ENCODE measurements around the gene JMJD8. TPM values are rescaled to one million over a fixed set of nuclear protein-coding genes. Genes with fewer than 3 reads are reported as not detected.

JMJD8 gene
- total and polyA plus RNA-seq, 11 donors: 36.2 to 103 (median 44.1) TPM

- intact Hi-C loops (cut with DNase I): loop anchor here in 6 of 10 donors (2.0 to 10.0 kb wide), 7 partner anchors 75 to 265 kb away; partner anchors contain the start of genes NME4 (in 2 of the 6) and RAB11FIP3 (in 1 of the 6)
- WGBS, 4 donors: 84 to 95% (median 91%) methylated on average over 2 to 20 of the region's 20 CpGs
- Histone ChIP-seq H3K9me3 (no peaks in the 10 kb centered on the region), H3K4me1 (peaks cover 0 to 16% (median 11%) of the 10 kb centered on the region in 12 donors), H3K27me3 (no peaks in the 10 kb centered on the region), H3K4me3 (no peak overlapping the region), H3K36me3 (peaks cover 0 to 26% (median 0%) of the 10 kb centered on the region in 9 donors), H3K27ac (peak overlapping the region in 1 of 12 donors; percentile 80)
- DNase-seq: no peak
- no peak for ATAC-seq
- TF ChIP-seq CTCF (IDR thresholded peaks at IDR 0.05) (no peak), POLR2A (IDR thresholded peaks at IDR 0.05) (no peak)
Measured at GRCh38 chr16:659618-660017, 24.5 kb downstream of the JMJD8 start.

GRCh38 chr16:658679-659571 is 25.2 kb downstream of the JMJD8 start:
- intact Hi-C loops (cut with DNase I): loop anchor here in 1 of 10 donors (10.0 kb wide), 1 partner anchor 74 kb away; no protein-coding TSS in a partner anchor
- ATAC-seq (no peak), DNase-seq (no peak)
- Histone ChIP-seq H3K4me1 (peaks cover 0 to 16% (median 11%) of the 10 kb centered on the region in 12 donors), H3K36me3 (peaks cover 0 to 26% (median 0%) of the 10 kb centered on the region in 9 donors), H3K27ac (no peak overlapping the region), H3K9me3 (no peaks in the 10 kb centered on the region), H3K4me3 (no peak overlapping the region), H3K27me3 (no peaks in the 10 kb centered on the region)
- no peak for TF ChIP-seq CTCF (IDR thresholded peaks at IDR 0.05)
- no peak for TF ChIP-seq POLR2A (IDR thresholded peaks at IDR 0.05)
- WGBS, 4 donors: 91 to 94% (median 92%) methylated on average over 26 to 35 of the region's 35 CpGs

GRCh38 chr16:657487-657886 is 26.6 kb downstream of the JMJD8 start:
- WGBS, 4 donors: 94 to 100% (median 96%) methylated on average over 7 to 22 of the region's 22 CpGs
- no peaks in the 10 kb centered on the region for H3K27me3 ChIP-seq
- TF ChIP-seq POLR2A (IDR thresholded peaks at IDR 0.05): no peak
- TF ChIP-seq CTCF (IDR thresholded peaks at IDR 0.05): no peak
- no peak for DNase-seq
- H3K4me1 ChIP-seq: peaks cover 0 to 16% (median 11%) of the 10 kb centered on the region in 12 donors
- no peak for ATAC-seq
- no peaks in the 10 kb centered on the region for H3K9me3 ChIP-seq
- intact Hi-C loops (cut with DNase I): loop anchor here in 1 of 10 donors (10.0 kb wide), 1 partner anchor 73 kb away; no protein-coding TSS in a partner anchor
- no peak overlapping the region for H3K27ac ChIP-seq
- no peak overlapping the region for H3K4me3 ChIP-seq
- H3K36me3 ChIP-seq: peaks cover 0 to 33% (median 0%) of the 10 kb centered on the region in 9 donors

GRCh38 chr16:654034-654433 is 30.1 kb downstream of the JMJD8 start:
- intact Hi-C loops (cut with DNase I): loop anchor here in 1 of 10 donors (10.0 kb wide), 1 partner anchor 69 kb away; no protein-coding TSS in a partner anchor
- Histone ChIP-seq H3K4me1 (peaks cover 3 to 16% (median 9%) of the 10 kb centered on the region in 12 donors), H3K27ac (no peak overlapping the region), H3K27me3 (no peaks in the 10 kb centered on the region), H3K36me3 (peaks cover 0 to 33% (median 0%) of the 10 kb centered on the region in 9 donors), H3K9me3 (no peaks in the 10 kb centered on the region), H3K4me3 (no peak overlapping the region)
- WGBS, 4 donors: 93 to 94% (median 93%) methylated on average over 12 of the region's 12 CpGs
- TF ChIP-seq POLR2A (IDR thresholded peaks at IDR 0.05) (no peak), CTCF (IDR thresholded peaks at IDR 0.05) (no peak)
- ATAC-seq (no peak), DNase-seq (no peak)
